CD4-positive, alpha-beta T cell treated with Interleukin-1 beta for 1 hour (primary cell): ENCODE results near the gene ZNF169.
"Not testable (repeated sequence)": the region's sequence is repeated elsewhere in the genome, so short reads cannot be mapped to it uniquely, and the experiment has no call there.

Experiments used
- DNase-seq, 2 donors: peaks; one replicate each; pipeline ENCODE4 v3.0.0-alpha.2; 2020 to 2022

Gene ZNF169

GRCh38 chr9:94287877-94288513 is 28.9 kb downstream of the ZNF169 start:
- no peak for DNase-seq

- DNase-seq: no peak
These were observed 30.6 kb downstream of the ZNF169 start for GRCh38 chr9:94289691-94290090.

DNA sequence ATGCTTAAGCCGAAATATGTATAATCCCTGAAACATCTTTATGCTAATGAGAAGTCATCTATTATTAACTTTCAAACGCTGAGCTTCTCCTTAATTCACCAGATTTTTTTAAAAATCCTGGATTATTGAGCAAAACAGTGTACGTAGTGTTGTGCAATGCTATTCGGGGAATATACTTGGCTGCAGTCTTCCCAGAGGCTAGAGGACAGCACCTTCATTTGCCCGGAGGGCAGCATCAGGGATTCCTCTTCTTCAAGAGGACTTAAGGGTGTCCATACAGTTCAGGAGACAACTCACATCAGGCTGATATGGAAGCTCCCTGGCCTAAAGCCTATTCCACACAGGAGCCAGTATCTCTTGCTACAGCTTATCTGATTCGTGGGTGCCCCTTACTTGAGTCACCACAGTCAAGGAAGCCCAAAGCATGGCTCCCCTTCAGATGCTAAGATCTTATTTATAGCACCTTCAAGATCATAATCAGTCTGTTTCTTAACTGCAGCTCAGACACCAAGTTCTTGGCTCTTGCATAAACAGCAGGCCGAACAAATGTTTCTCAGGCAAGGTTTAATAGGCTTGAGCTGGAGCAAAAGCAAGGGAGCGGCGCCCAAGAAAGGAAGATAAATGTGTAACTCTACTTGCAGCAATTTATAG is 40.0 kb downstream of the ZNF169 start:
- DNase-seq: no peak

DNA sequence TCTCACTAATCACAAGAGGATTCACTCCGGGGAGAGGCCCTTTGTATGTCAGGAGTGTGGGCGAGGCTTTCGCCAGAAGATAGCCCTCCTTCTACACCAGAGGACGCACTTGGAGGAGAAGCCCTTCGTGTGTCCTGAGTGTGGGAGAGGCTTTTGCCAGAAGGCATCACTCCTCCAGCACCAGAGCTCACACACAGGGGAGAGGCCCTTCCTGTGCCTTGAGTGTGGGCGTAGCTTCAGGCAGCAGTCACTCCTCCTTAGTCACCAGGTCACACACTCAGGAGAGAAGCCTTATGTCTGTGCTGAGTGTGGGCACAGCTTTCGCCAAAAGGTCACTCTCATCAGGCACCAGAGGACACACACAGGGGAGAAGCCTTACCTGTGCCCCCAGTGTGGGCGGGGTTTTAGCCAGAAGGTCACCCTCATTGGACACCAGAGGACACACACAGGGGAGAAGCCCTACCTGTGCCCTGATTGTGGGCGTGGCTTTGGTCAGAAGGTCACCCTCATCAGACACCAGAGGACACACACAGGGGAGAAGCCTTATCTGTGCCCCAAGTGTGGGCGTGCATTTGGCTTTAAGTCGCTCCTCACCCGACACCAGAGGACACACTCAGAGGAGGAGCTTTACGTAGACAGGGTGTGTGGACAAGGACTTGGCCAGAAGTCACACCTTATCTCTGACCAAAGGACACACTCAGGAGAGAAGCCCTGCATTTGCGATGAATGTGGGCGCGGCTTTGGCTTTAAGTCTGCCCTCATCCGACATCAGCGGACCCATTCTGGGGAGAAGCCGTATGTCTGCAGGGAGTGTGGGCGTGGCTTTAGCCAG is 41.6 kb downstream of the ZNF169 start:
- DNase-seq: no peak

GRCh38 chr9:94301583-94301982 is 42.5 kb downstream of the ZNF169 start:
- no peak for DNase-seq

- no peak for DNase-seq
These were observed 43.3 kb downstream of the ZNF169 start for GRCh38 chr9:94302426-94302825.

- DNase-seq: no peak
These were observed 44.2 kb downstream of the ZNF169 start for GRCh38 chr9:94303321-94303720.

DNA sequence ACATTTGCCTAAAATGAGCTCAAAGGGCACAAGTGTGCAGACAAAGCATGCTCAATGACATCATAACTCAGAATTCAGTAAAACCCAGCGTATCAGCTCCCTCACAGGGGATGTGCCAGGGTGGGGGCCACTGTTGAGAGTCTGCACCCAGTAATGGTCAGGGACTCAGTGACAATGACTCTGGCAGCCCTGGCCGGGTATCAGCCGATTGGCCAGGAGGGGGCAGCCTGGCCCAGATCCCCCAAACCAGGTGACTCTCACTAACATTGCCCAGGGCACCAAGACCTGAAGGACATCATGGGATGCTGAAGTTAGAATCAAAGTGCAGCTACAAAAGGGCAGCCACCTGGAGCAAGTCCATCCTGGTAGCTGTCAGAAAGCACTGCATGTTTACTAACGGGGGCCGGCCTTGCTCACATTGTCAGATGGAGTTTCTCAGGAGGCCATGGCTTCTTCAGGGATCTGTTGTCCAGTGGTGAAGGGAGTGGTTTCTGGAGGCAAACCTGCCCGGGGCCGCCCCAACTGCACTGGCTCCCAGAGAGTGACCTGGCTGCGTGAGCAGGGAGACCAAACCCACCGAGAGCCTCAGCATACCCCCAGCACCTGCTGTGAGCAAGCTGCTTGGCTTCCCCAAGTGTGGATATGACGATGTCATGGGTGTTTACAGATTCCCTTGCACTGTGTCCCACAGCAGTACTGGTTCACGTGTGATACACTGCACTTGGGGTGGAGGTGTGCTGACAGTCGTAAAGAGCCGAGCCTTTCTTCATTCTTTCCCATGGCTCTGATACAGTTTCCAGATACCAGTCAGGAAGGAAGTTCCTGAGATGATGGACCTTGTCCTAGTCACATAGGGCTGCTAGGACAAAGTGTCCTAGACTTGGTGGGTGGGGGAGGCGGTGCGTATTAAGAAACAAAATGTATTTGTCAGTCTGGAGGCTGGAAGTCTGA is 56.2 kb downstream of the ZNF169 start:
- not testable (repeated sequence) for DNase-seq

- DNase-seq: not testable (repeated sequence)
These were observed 57.1 kb downstream of the ZNF169 start for GRCh38 chr9:94316236-94316635.

- not testable (repeated sequence) for DNase-seq
These were observed 59.0 kb downstream of the ZNF169 start for GRCh38 chr9:94317949-94318657.

- not testable (repeated sequence) for DNase-seq
These were observed 63.3 kb downstream of the ZNF169 start for GRCh38 chr9:94322342-94322940.

DNA sequence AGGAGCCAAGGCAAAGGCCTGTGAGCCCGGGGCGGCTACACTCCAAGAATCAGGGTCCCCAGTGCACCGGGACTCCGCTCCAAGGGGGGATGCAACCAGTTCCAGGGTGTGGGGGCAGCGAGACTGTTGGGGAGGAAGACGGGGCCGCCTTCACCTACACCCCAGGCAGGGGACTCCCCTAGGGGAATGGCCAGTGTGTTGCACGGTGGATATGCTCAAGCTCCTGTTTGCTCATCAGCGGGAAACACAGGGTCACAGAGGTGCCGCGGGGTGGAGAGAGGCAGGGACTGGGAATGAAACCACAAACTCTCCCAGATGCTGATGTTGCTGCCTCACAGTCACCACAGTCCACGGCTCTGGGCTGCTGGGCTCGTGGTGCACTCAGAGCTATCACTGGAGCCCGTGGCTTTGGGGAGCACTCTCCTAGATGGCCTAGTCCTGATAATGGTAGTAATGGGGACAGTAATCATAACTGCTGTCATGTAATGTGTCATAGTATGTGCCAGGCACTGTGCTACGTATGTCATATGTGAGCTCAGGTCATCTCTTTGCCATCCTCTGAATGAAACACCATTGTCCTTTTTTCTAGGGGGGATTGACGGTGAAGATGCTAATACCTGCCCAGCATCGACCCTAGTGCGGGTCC is 64.2 kb downstream of the ZNF169 start:
- DNase-seq: not testable (repeated sequence)

GRCh38 chr9:94325583-94325982 is 66.5 kb downstream of the ZNF169 start:
- not testable (repeated sequence) for DNase-seq

GRCh38 chr9:94328544-94328943 is 69.4 kb downstream of the ZNF169 start, which contains the start of gene NUTM2F:
Gene NUTM2F (minus strand): TSS chr9:94328644. CDS start chr9:94328623, 21 bp downstream.
- not testable (repeated sequence) for DNase-seq

DNA sequence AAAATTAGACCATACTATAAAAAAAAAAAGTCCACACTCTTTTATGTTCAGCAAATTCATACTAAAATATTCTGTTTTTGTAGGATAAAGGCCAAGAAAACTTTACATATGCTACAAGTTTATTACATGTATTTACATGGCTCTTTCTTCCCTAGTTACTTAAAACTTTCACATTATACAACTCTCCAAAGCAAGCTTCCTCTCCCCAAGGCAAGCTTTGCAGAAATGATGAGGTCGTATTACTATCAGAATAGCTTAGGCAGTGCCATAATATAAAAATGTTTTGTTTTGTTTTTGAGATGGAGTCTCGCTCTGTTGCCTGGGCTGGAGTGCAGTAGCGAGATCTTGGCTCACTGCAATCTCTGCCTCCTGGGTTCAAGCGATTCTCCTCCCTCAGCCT is 77.3 kb downstream of the ZNF169 start:
- DNase-seq: not testable (repeated sequence)

DNA sequence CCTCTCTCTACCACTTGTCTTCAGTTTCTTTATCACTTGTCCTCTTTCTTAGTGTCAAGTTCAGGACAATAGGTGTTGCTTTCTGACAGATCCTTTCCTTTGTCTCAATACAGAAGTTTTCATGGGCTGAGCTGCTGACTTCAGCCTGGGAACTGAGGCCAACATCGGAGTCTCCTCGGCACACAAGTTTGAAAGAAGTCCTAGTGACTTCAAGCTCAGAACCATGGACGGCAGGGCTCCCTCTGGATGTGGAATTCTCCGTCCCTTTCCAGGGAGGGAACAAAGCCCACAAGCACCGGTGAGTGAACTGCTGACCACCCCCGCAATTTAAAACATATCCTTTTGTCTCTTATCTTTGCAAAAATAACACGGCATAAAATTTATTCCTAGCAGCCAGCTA is 79.6 kb downstream of the ZNF169 start:
- DNase-seq: not testable (repeated sequence)

DNA sequence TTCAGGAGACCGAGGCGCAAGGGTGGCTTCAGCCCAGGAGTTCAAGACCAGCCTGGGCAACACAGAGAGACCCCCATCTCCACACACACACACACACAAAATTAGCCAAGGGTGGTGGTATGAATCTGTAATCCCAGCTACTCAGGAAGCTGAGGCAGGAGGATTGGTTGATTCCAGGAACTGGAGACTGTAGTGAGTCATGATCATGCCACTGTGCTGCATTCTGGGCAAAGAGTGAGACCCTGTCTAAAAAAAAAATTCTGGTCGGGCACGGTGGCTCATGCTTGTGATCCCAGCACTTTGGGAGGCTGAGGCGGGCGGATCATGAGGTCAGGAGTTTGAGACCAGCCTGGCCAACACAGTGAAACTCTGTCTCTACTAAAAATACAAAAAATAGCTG is 80.6 kb downstream of the ZNF169 start:
- not testable (repeated sequence) for DNase-seq

DNA sequence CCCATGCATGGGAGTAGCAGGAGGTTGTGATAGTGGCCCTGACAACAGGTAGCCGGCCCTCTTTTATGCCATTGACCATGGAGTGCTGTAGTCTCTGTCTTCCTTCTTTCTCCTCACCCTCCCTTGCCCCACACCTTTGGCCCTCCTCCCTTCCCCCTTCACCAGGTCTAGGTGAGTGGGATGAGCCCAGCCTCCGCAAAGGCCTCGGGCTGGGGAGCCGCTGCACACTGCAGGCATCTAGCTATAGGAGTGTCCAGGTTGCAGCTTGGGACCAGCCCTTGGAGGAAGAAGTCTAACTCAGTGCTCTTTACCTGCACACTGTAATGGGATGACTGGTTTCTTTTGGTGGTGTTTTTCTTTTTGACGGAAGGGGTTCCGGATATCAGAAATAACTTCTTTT is 81.7 kb downstream of the ZNF169 start:
- not testable (repeated sequence) for DNase-seq

- not testable (repeated sequence) for DNase-seq
These were observed 82.6 kb downstream of the ZNF169 start for GRCh38 chr9:94341703-94342102.

DNA sequence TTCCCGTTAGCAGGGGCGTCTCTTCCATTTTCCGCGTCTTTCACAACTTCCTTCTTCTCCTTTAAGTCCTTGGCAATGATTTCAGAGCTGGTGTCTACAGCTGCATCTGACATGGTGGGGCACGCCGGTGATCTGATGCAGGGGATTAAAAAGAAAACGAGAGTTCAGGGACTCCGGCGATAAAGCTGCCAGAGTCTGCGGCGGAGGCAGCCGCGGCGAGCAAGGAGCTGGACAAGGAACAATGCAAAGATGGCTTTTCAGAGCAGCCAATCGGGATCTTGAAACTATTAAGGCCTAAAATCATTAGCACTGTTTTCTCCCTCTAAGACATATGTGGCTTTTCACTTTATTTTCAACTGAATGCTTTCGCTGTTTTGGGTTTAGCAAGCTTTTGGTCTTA is 88.4 kb downstream of the ZNF169 start:
- not testable (repeated sequence) for DNase-seq

- DNase-seq: not testable (repeated sequence)
These were observed 89.7 kb downstream of the ZNF169 start for GRCh38 chr9:94348754-94349153.
